ENCODE measurements around the gene RAB11FIP2.
A peak's percentile ranks its signal among the peaks of the same experiment; 100 is the strongest.

RAB11FIP2 gene

DNA sequence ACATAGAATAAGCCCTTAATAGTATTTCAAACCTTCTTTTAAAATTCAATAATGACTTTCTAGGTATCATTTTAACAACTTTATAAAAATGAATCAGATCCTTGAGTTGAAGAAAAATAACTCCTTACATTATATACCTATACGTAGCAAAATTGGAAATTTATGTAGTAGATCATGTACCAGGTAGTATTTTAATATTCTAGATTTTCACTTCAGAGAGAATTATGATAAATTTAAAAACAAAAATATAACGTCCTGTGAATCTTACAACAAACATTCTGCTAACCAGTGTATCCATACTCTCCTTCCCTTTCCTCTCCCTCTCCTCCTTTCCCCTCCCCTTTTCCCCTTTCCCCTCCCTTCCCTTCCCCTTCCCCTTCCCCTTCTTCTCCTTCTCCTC lies 6.1 kb upstream of the RAB11FIP2 start:
- Histone ChIP-seq H3K36me3 (ENCODE audit: insufficient read depth, low read length) (no peaks in the 10 kb centered on the region), H3K4me1 (ENCODE audit: insufficient read depth, low read length) (no peaks in the 10 kb centered on the region), H3K27ac (ENCODE audit: low read depth, low read length) (no peak overlapping the region), H3K27me3 (ENCODE audit: control insufficient read depth in 1 of 2, insufficient read depth in 2 of 2, low read length in 2 of 2) (no peaks in the 10 kb centered on the region), H3K9ac (ENCODE audit: low read length) (no peak overlapping the region), H3K4me3 (ENCODE audit: low read depth in 1 of 2, low read length in 2 of 2) (no peak overlapping the region), H3K9me3 (ENCODE audit: low read length) (no peaks in the 10 kb centered on the region)

DNA sequence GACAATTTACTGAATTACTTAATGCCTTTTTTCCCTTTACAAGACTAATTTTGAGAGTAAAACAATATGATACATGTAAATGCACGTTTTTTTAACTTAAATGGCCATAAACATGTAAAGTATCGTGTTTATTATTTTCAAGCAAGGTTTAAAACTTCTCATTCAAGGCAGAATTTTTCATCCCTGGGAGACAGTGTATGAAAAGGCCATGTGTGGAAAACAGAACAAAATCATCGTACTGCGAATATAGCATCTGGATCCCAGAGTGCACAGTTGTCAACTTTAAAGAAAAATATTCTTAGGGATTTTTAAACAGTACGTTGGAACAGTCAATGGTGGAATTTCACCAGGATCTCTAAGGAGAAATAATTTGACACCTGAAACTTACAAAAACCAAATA lies 1.1 kb upstream of the RAB11FIP2 start:
- H3K9me3 ChIP-seq (ENCODE audit: low read length), result no peaks in the 10 kb centered on the region
- H3K27me3 ChIP-seq (ENCODE audit: control insufficient read depth in 1 of 2, insufficient read depth in 2 of 2, low read length in 2 of 2), result no peaks in the 10 kb centered on the region
- no peak overlapping the region for H3K9ac ChIP-seq (ENCODE audit: low read length)
- peaks cover 20% of the 10 kb centered on the region for H3K4me1 ChIP-seq (ENCODE audit: insufficient read depth, low read length)
- H3K36me3 ChIP-seq (ENCODE audit: insufficient read depth, low read length), result no peaks in the 10 kb centered on the region
- peak overlapping the region; percentile 92 for H3K27ac ChIP-seq (ENCODE audit: low read depth, low read length)
- no peak overlapping the region for H3K4me3 ChIP-seq (ENCODE audit: low read depth in 1 of 2, low read length in 2 of 2)

DNA sequence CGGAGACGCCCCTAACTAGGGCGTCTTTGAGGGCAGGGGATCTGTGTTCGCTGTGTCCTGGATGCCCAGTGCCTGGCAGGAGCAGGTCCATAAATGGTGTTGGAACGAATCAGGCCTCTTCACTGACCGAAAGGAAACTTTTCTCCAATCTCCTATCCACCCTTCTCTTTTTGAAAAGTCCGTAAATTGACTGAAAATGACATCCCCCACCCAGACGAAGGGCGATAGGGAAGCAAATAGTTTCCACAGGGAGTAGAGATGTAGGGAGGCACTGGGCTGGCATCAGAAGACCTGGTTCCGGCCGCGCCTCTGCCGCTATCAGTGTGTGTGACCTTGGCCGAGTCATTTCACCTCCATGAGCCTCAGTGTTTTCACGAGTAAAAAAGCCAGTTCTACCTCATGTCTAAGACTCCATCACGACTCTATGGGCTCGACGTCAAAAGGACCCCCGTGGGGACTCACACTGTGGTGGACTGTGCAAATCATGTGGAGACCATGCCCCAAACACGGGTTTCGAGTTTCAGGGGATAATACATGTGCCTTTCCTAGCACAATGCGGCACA lies 497 bp upstream of the RAB11FIP2 start:
- Histone ChIP-seq H3K9me3 (ENCODE audit: low read length) (no peaks in the 10 kb centered on the region), H3K4me1 (ENCODE audit: insufficient read depth, low read length) (peaks cover 27% of the 10 kb centered on the region), H3K36me3 (ENCODE audit: insufficient read depth, low read length) (no peaks in the 10 kb centered on the region), H3K27me3 (ENCODE audit: control insufficient read depth in 1 of 2, insufficient read depth in 2 of 2, low read length in 2 of 2) (no peaks in the 10 kb centered on the region), H3K4me3 (ENCODE audit: low read depth in 1 of 2, low read length in 2 of 2) (peak overlapping the region; percentile 65 to 70), H3K27ac (ENCODE audit: low read depth, low read length) (peak overlapping the region; percentile 92), H3K9ac (ENCODE audit: low read length) (no peak overlapping the region)

DNA sequence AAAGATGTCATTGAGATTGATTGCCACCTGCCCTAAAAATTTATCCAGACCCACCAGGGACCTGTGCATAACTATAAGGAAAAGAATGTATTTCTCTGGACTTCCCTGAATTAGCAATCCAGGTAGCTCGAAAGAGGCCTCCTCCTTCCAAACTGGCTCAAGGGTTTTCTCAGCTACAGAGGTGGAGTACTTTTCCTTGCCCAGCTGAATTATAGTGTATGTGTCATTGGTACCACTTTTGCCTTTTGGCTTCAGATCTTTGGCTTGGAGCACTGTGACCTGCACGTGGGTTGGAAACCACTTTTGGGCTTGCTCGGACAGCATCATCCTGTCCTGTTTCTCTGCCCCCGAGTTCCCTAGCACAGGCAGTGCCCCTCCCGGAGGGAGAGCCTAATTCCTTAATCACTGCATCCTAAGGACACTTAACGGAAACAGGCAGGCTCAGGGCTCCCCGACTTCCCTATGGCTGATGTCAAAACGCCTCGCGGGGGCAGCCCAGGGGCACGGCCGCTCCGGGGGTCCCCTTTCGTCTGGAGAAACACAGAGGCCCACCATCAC lies 825 bp downstream of the RAB11FIP2 start:
- Histone ChIP-seq H3K27ac (ENCODE audit: low read depth, low read length) (peak overlapping the region; percentile 92), H3K4me3 (ENCODE audit: low read depth in 1 of 2, low read length in 2 of 2) (peak overlapping the region; percentile 65 to 70), H3K27me3 (ENCODE audit: control insufficient read depth in 1 of 2, insufficient read depth in 2 of 2, low read length in 2 of 2) (no peaks in the 10 kb centered on the region), H3K9me3 (ENCODE audit: low read length) (no peaks in the 10 kb centered on the region), H3K36me3 (ENCODE audit: insufficient read depth, low read length) (no peaks in the 10 kb centered on the region), H3K9ac (ENCODE audit: low read length) (peak overlapping the region; percentile 85), H3K4me1 (ENCODE audit: insufficient read depth, low read length) (peaks cover 35% of the 10 kb centered on the region)

DNA sequence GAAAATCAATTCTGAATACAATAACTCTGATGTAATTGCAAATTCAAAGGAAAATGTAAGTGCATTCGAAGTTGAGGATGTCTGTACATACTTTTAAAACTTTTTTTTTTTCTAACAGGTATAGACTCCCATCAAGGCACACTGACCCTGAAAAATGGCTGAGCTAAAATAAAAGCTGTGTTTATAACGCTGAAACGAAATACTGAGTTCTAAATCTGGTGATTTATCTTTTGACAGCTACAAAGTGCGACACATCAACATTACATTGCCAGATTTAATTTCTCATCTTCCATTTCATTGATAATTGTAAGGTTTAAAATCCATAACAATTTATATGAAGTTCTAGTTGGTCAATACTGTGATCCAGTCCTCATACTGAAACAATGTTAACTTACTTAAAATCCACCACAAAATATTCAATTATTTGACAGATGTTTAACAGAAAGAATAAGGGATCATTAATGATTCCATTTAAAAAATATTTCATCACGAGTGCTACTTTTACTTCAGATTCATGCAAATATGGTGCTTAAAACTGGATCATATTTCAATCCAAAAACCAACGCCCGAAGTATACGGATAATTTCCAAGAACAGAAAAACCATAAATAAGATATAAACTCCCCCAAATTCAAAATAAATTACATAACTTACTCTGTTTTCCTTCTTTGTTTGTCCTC lies 1.4 kb downstream of the RAB11FIP2 start:
- Histone ChIP-seq H3K4me1 (ENCODE audit: insufficient read depth, low read length) (peaks cover 35% of the 10 kb centered on the region), H3K4me3 (ENCODE audit: low read depth in 1 of 2, low read length in 2 of 2) (peak overlapping the region; percentile 65 to 70), H3K9ac (ENCODE audit: low read length) (peak overlapping the region; percentile 85), H3K36me3 (ENCODE audit: insufficient read depth, low read length) (no peaks in the 10 kb centered on the region), H3K27me3 (ENCODE audit: control insufficient read depth in 1 of 2, insufficient read depth in 2 of 2, low read length in 2 of 2) (no peaks in the 10 kb centered on the region), H3K27ac (ENCODE audit: low read depth, low read length) (peak overlapping the region; percentile 92), H3K9me3 (ENCODE audit: low read length) (no peaks in the 10 kb centered on the region)

DNA sequence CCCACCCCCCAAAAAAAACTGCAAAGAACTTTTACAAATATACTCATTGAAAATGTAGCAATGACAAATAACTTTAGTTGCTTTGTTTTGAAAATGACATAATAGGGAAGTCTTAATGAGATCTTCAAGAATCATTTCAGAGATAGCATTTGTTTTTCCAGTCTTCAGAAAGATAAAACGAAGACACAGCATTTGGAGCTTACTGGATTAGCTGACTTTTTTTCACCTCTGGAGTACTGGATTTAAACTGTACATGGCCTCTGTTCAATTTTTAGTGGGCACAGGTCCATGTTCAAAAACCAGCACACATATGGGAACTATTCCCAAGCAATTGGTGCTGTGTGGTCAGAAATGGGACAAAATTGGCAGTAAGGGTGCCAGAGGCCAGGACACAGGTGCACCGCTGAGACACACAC lies 3.9 kb downstream of the RAB11FIP2 start:
- Histone ChIP-seq H3K4me1 (ENCODE audit: insufficient read depth, low read length) (peaks cover 40% of the 10 kb centered on the region), H3K36me3 (ENCODE audit: insufficient read depth, low read length) (no peaks in the 10 kb centered on the region), H3K9me3 (ENCODE audit: low read length) (no peaks in the 10 kb centered on the region), H3K27me3 (ENCODE audit: control insufficient read depth in 1 of 2, insufficient read depth in 2 of 2, low read length in 2 of 2) (no peaks in the 10 kb centered on the region), H3K27ac (ENCODE audit: low read depth, low read length) (no peak overlapping the region), H3K9ac (ENCODE audit: low read length) (no peak overlapping the region), H3K4me3 (ENCODE audit: low read depth in 1 of 2, low read length in 2 of 2) (no peak overlapping the region)

DNA sequence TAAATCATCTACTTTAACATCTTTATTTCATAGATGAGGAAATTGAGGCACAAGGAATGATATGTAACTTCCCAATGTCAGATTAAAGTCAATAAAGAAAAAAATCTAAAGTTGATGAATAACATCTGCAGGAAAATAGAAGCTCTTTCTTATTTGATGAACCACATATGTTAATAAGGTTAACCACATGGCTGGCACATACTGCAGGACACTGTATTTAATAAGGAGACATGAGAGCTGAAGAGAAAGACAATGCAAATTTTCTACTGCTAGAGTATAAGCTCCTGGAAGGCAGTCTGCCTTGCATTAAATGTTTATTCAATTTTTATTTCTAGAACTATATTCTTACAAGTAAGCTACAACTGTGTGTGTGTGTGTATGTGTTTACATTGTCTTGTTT lies 4.4 kb downstream of the RAB11FIP2 start:
- Histone ChIP-seq H3K36me3 (ENCODE audit: insufficient read depth, low read length) (no peaks in the 10 kb centered on the region), H3K27ac (ENCODE audit: low read depth, low read length) (no peak overlapping the region), H3K27me3 (ENCODE audit: control insufficient read depth in 1 of 2, insufficient read depth in 2 of 2, low read length in 2 of 2) (no peaks in the 10 kb centered on the region), H3K9ac (ENCODE audit: low read length) (no peak overlapping the region), H3K4me1 (ENCODE audit: insufficient read depth, low read length) (peaks cover 40% of the 10 kb centered on the region), H3K4me3 (ENCODE audit: low read depth in 1 of 2, low read length in 2 of 2) (no peak overlapping the region), H3K9me3 (ENCODE audit: low read length) (no peaks in the 10 kb centered on the region)

DNA sequence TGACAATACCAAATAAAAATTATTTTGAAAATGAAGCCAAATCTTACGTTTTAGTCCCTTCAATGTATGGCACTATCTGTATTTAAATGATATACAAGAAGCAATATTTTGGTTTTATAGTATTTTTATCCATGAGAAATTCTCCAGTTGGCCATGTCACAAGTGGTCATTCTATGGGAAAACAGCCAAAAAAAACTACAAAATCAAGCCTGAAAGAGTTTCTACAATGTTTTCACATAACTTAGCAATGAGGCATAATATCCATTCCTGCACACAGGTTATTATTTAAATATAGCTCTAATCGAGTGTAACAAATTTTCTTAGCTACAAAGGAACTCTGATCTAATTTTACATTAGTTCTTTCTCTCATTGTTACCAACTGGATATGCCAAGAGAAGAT lies 5.4 kb downstream of the RAB11FIP2 start:
- no peaks in the 10 kb centered on the region for H3K9me3 ChIP-seq (ENCODE audit: low read length)
- H3K9ac ChIP-seq (ENCODE audit: low read length), result no peak overlapping the region
- H3K4me1 ChIP-seq (ENCODE audit: insufficient read depth, low read length), result peaks cover 46% of the 10 kb centered on the region
- no peaks in the 10 kb centered on the region for H3K27me3 ChIP-seq (ENCODE audit: control insufficient read depth in 1 of 2, insufficient read depth in 2 of 2, low read length in 2 of 2)
- no peak overlapping the region for H3K4me3 ChIP-seq (ENCODE audit: low read depth in 1 of 2, low read length in 2 of 2)
- H3K27ac ChIP-seq (ENCODE audit: low read depth, low read length), result no peak overlapping the region
- no peaks in the 10 kb centered on the region for H3K36me3 ChIP-seq (ENCODE audit: insufficient read depth, low read length)

DNA sequence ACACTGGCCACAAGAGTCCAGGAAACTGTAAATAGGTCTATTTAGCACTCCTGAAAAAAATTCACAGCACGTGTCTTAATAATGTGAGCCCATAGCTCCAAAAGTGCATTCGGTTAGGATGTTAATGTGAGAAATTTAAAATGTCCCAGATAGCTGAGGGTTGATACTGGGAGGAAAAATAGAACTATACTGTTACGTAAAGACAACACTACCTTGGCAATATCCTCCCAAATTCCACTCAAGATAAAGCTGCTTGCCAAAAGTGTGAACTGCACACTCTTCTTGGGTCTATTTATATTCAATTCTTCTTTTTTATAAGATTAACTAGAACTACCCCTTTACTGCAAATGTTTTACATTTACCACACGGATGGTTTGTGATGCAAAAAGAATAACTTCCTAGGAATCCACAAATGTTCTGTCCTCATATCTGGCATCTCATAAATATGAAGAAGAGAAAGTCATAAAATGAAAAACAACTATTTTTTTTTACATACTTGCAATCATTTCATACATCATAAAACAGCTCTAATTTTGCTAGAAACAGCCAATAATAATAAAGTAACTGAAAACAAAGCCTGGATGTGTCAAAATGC lies 10.4 kb downstream of the RAB11FIP2 start:
- Histone ChIP-seq H3K9ac (ENCODE audit: low read length) (no peak overlapping the region), H3K9me3 (ENCODE audit: low read length) (no peaks in the 10 kb centered on the region), H3K27ac (ENCODE audit: low read depth, low read length) (no peak overlapping the region), H3K27me3 (ENCODE audit: control insufficient read depth in 1 of 2, insufficient read depth in 2 of 2, low read length in 2 of 2) (no peaks in the 10 kb centered on the region), H3K4me3 (ENCODE audit: low read depth in 1 of 2, low read length in 2 of 2) (no peak overlapping the region), H3K4me1 (ENCODE audit: insufficient read depth, low read length) (peaks cover 23% of the 10 kb centered on the region), H3K36me3 (ENCODE audit: insufficient read depth, low read length) (no peaks in the 10 kb centered on the region)

DNA sequence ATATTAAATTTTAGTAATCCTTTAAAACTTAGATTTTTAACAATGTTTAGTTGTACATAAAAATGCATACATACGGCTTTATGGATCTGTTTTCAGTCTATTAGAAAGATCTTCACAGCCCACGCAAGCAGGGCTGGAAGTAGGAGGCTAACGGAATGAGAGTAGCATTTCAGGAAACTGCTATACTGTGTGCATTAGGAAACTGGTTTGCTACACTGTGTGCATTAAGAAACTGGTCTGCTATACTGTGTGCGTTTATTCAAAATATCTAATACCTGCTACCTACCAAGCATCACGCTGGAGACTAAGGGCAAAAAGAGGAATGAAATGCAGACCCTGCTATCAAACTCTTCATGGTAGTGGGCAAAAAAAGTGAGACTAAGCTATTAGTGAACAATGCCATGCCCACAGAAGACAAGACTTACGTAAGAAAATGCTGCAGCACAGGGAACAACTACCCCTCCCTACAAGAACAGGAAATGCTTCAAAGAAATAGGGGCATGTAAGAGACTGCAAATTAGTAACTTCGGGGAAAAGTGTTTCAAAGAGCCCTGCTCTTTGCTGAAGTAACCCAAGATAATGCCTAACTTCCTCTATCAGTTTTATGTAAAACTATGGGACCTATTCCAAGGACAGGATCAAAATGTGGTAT lies 11.3 kb downstream of the RAB11FIP2 start:
- Histone ChIP-seq H3K4me3 (ENCODE audit: low read depth in 1 of 2, low read length in 2 of 2) (peak overlapping the region in 1 of 2 donors; percentile 17), H3K9me3 (ENCODE audit: low read length) (no peaks in the 10 kb centered on the region), H3K27ac (ENCODE audit: low read depth, low read length) (no peak overlapping the region), H3K9ac (ENCODE audit: low read length) (no peak overlapping the region), H3K4me1 (ENCODE audit: insufficient read depth, low read length) (peaks cover 23% of the 10 kb centered on the region), H3K36me3 (ENCODE audit: insufficient read depth, low read length) (no peaks in the 10 kb centered on the region), H3K27me3 (ENCODE audit: control insufficient read depth in 1 of 2, insufficient read depth in 2 of 2, low read length in 2 of 2) (no peaks in the 10 kb centered on the region)

DNA sequence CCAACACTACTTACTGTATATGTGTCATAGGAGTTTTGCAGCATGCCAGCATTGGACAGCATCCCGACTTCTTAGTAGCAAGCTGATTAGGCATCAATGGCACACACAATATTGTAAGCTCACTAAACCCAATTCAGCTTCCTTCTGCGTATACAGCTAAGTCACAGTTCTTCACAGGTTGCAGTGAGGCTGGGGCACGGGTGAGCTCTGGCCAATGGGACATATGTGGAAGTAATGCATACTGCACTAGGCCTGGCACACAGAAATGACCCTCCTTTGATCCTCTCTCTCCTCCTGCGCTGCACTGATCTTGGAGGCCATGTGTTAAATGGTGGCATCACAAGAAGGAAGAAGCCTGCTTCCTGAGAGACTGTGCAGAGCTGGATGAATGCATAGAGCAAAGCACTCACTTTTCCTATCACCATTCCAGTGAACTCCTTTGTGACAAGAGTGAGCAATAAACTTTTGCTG lies 11.9 kb downstream of the RAB11FIP2 start:
- no peaks in the 10 kb centered on the region for H3K27me3 ChIP-seq (ENCODE audit: control insufficient read depth in 1 of 2, insufficient read depth in 2 of 2, low read length in 2 of 2)
- H3K4me1 ChIP-seq (ENCODE audit: insufficient read depth, low read length), result peaks cover 23% of the 10 kb centered on the region
- no peak overlapping the region for H3K27ac ChIP-seq (ENCODE audit: low read depth, low read length)
- no peak overlapping the region for H3K4me3 ChIP-seq (ENCODE audit: low read depth in 1 of 2, low read length in 2 of 2)
- no peak overlapping the region for H3K9ac ChIP-seq (ENCODE audit: low read length)
- H3K36me3 ChIP-seq (ENCODE audit: insufficient read depth, low read length), result no peaks in the 10 kb centered on the region
- no peaks in the 10 kb centered on the region for H3K9me3 ChIP-seq (ENCODE audit: low read length)
